Left ventricle myocardium superior (tissue), 1 donor: ENCODE data around the gene RELT. TPM values are rescaled to one million over a fixed set of nuclear protein-coding genes. Genes with fewer than 3 reads are reported as not detected.

Source experiments
- total RNA-seq: library from RNA; stranded (reverse); fragmentation: NEBNext Ultra II Directional; extraction: Animal tissue kit (Norgen Biotek cat#: 25700); gene quantifications from one replicate; pipeline ENCODE4 v1.2.1, GENCODE V29; 2021
- donor health status: DM: no; HTN: yes; CAD: no; lungs with severe emphysema.

Gene RELT
- total RNA-seq, 1 donor from 2014 or later: 1.8 TPM

Other genes starting within 250 kb of the RELT start
- 32.7 TPM for gene FCHSD2, start 234.1 kb upstream of the RELT start, total RNA-seq
- 19.7 TPM for gene P2RY2, start 158.1 kb upstream of the RELT start, total RNA-seq
- gene P2RY6, start 104.1 kb upstream of the RELT start, total RNA-seq: 1.5 TPM
- gene ARHGEF17, start 68.1 kb upstream of the RELT start, total RNA-seq: 52.0 TPM
- 30.6 TPM for gene FAM168A, start 221.7 kb downstream of the RELT start, total RNA-seq